Activated naive CD4-positive, alpha-beta T cell treated with anti-CD3 and anti-CD28 coated beads, Interleukin-2, amount 10 ng/mL, durations not matched to agents 7 days and 5 days (primary cell): ENCODE data around the gene HEATR3.
A peak's percentile ranks its signal among the peaks of the same experiment; 100 is the strongest.

Experiments
- CTCF ChIA-PET: fragments of 350-600 bp; sonication (Branson Sonifier 250); formaldehyde crosslinking; loops from one replicate; lab custom pipeline; 2021; ENCODE audit warnings: antibody characterized with exemption; lab: Charles Lee
- DNase-seq: peaks from one replicate; pipeline ENCODE4 v3.0.0-alpha.2; 2020
- H3K27ac Mint-ChIP-seq: one replicate; pipeline ENCODE4 v1.8.0; 2021; ENCODE audit warnings: mild to moderate bottlenecking, moderate library complexity, mixed read lengths
- H3K27me3 Mint-ChIP-seq: one replicate; pipeline ENCODE4 v1.8.0; 2021; ENCODE audit warnings: mild to moderate bottlenecking, mixed read lengths
- H3K36me3 Mint-ChIP-seq: one replicate; pipeline ENCODE4 v1.8.0; 2021; ENCODE audit warnings: mixed read lengths
- H3K4me1 Mint-ChIP-seq: one replicate; pipeline ENCODE4 v1.8.0; 2021; ENCODE audit warnings: mixed read lengths
- H3K4me3 Mint-ChIP-seq: one replicate; pipeline ENCODE4 v1.8.0; 2021; ENCODE audit warnings: mild to moderate bottlenecking, moderate library complexity, mixed read lengths
- H3K9me3 Mint-ChIP-seq: one replicate; pipeline ENCODE4 v1.8.0; 2021; ENCODE audit warnings: mixed read lengths

Gene HEATR3

DNA sequence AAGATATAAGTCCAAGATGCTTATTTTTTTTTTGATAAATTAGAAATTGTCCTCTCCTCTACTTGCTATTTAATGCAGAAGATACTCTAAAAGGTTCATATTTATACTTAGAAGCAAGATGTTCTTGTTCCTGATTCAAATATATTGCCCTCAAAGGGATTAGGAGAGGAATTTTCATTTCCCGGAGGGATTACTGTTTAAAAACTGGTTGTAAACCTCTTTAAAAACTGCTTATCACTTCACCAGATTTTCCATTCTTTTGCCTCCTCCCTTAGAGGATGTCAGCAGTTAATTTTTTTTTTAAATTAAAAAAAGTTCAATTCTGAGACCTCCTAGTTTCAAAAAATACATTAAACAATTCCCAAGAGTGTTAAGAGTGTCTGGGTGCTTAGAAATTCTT, 90.2 kb downstream of the HEATR3 start:
- H3K27me3 Mint-ChIP-seq = no peaks in the 10 kb centered on the region
- CTCF ChIA-PET = interaction anchor here (0.7 to 2.3 kb wide), 7 partner anchors 11 to 88 kb away, joined by 3 to 10 read pairs (median 4); no protein-coding TSS in a partner anchor
- peak overlapping the region; percentile 83 for H3K27ac Mint-ChIP-seq
- H3K9me3 Mint-ChIP-seq = no peaks in the 10 kb centered on the region
- peak overlapping the region; percentile 81 for H3K4me3 Mint-ChIP-seq
- peaks cover 30% of the 10 kb centered on the region for H3K36me3 Mint-ChIP-seq
- H3K4me1 Mint-ChIP-seq = peaks cover 70% of the 10 kb centered on the region
- no peak for DNase-seq
